Activated gamma-delta T cell treated with anti-CD3 and anti-CD28 coated beads, Interleukin-2, amount 50 U/mL, for 16 hours (primary cell): ENCODE measurements around the gene ARID1B.

Experiments used
- DNase-seq: peaks from one replicate; pipeline ENCODE4 v3.0.0-alpha.2; 2020; ENCODE audit warnings: low read depth

The ARID1B gene

GRCh38 chr6:157076451-157076822 lies 299.3 kb downstream of the ARID1B start:
- DNase-seq: no peak

GRCh38 chr6:157077251-157077650 lies 300.1 kb downstream of the ARID1B start:
- no peak for DNase-seq

GRCh38 chr6:157078326-157078725 lies 301.1 kb downstream of the ARID1B start:
- DNase-seq: no peak

- DNase-seq: no peak
Measured at GRCh38 chr6:157079277-157079676, 302.1 kb downstream of the ARID1B start.

- no peak for DNase-seq
Measured at GRCh38 chr6:157079771-157080170, 302.6 kb downstream of the ARID1B start.

GRCh38 chr6:157080986-157081391 lies 303.8 kb downstream of the ARID1B start:
- DNase-seq: no peak

- DNase-seq: no peak
Measured at GRCh38 chr6:157083343-157083742, 306.2 kb downstream of the ARID1B start.

- no peak for DNase-seq
Measured at GRCh38 chr6:157086632-157087031, 309.5 kb downstream of the ARID1B start.

GRCh38 chr6:157087974-157088373 lies 310.8 kb downstream of the ARID1B start:
- DNase-seq: no peak

- DNase-seq: no peak
Measured at GRCh38 chr6:157088841-157089240, 311.7 kb downstream of the ARID1B start.

GRCh38 chr6:157089258-157089657 lies 312.1 kb downstream of the ARID1B start:
- no peak for DNase-seq

GRCh38 chr6:157089851-157090250 lies 312.7 kb downstream of the ARID1B start:
- no peak for DNase-seq

- no peak for DNase-seq
Measured at GRCh38 chr6:157090736-157091135, 313.6 kb downstream of the ARID1B start.

GRCh38 chr6:157091243-157091642 lies 314.1 kb downstream of the ARID1B start:
- DNase-seq: no peak

GRCh38 chr6:157091856-157092460 lies 314.8 kb downstream of the ARID1B start:
- DNase-seq: no peak

GRCh38 chr6:157092736-157093135 lies 315.6 kb downstream of the ARID1B start:
- no peak for DNase-seq

GRCh38 chr6:157093536-157093935 lies 316.4 kb downstream of the ARID1B start:
- DNase-seq: no peak

GRCh38 chr6:157094038-157094437 lies 316.9 kb downstream of the ARID1B start:
- no peak for DNase-seq

- DNase-seq: no peak
Measured at GRCh38 chr6:157095084-157095483, 317.9 kb downstream of the ARID1B start.

GRCh38 chr6:157095569-157095968 lies 318.4 kb downstream of the ARID1B start:
- DNase-seq: no peak

- DNase-seq: no peak
Measured at GRCh38 chr6:157096105-157096504, 318.9 kb downstream of the ARID1B start.

- no peak for DNase-seq
Measured at GRCh38 chr6:157096522-157096921, 319.3 kb downstream of the ARID1B start.

GRCh38 chr6:157097255-157097955 lies 320.2 kb downstream of the ARID1B start:
- DNase-seq: no peak

- no peak for DNase-seq
Measured at GRCh38 chr6:157098999-157099398, 321.8 kb downstream of the ARID1B start.
